Measurements from ENCODE around the gene FKBP7. TPM values are rescaled to one million over a fixed set of nuclear protein-coding genes. Genes with fewer than 3 reads are reported as not detected.

The FKBP7 gene
- total and polyA plus RNA-seq, 4 donors = 2.8 to 10.4 (median 4.9) TPM

DNA sequence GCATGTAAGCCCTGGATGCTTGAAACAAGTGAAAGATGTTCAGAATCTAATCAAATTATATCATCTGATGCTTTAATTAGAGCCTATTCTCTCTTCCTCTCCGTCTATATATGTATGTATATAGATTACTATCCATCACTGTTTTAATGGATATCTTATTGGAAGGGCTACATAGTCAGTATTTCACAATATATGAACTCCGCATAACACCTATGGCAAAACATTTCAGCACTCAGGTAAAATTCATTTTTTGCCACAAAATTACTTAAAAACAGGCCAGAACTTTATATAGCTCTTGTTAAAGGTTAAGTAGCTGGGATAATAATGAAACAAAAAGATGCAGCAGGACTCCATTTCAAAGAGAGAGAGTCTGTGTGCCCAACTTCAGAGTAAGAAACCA lies 26.1 kb downstream of the FKBP7 start:
- TF ChIP-seq TAF1 (conservative IDR thresholded peaks at IDR 0.05) = no peak
- TF ChIP-seq GABPA (IDR thresholded peaks at IDR 0.05 in 1 of 2, conservative IDR thresholded peaks at IDR 0.05 in 1 of 2) = no peak
- no peak for TF ChIP-seq EGR1 (IDR thresholded peaks at IDR 0.05; ENCODE audit: low read depth in 2 of 2)
- no peak for TF ChIP-seq CTCF (IDR thresholded peaks at IDR 0.05; ENCODE audit: low read depth, low read length, missing input control)
- no peak for TF ChIP-seq SP1 (IDR thresholded peaks at IDR 0.05)
- Histone ChIP-seq H3K9ac (ENCODE audit: low read depth in 1 of 2, low read length in 2 of 2) (no peak overlapping the region), H3K4me1 (ENCODE audit: control insufficient read depth in 4 of 4, insufficient read depth in 4 of 4, low read length in 3 of 4) (peaks cover 2 to 27% (median 20%) of the 10 kb centered on the region in 4 donors), H3K9me3 (ENCODE audit: control insufficient read depth in 4 of 4, low read length in 3 of 4) (no peaks in the 10 kb centered on the region), H3K36me3 (ENCODE audit: control insufficient read depth in 4 of 4, insufficient read depth in 3 of 4, low read depth in 1 of 4, low read length in 3 of 4) (peaks cover 0 to 9% (median 7%) of the 10 kb centered on the region in 4 donors), H3K27ac (ENCODE audit: low read depth in 1 of 2, low read length in 2 of 2) (no peak overlapping the region), H3K27me3 (ENCODE audit: control insufficient read depth in 4 of 4, insufficient read depth in 4 of 4, low read length in 3 of 4) (no peaks in the 10 kb centered on the region), H3K4me3 (ENCODE audit: low read depth in 1 of 3, low read length in 3 of 3) (no peak overlapping the region)
- 96% methylated on average over 2 of the region's 2 CpGs for whole genome bisulfite sequencing
- no peak for DNase-seq (ENCODE audit: low spot score)

- peak within 1 kb of the TSS; percentile 87 to 93 for H3K9ac ChIP-seq (ENCODE audit: low read depth in 1 of 2, low read length in 2 of 2)
- H3K4me3 ChIP-seq (ENCODE audit: low read depth in 1 of 3, low read length in 3 of 3) = peak within 1 kb of the TSS; percentile 70 to 90 (median 81)
- peak within 1 kb of the TSS; percentile 99 to 100 for H3K27ac ChIP-seq (ENCODE audit: low read depth in 1 of 2, low read length in 2 of 2)
- TF ChIP-seq RAD21 (IDR thresholded peaks at IDR 0.05) (peak; percentile 29 to 52), FOXA1 (IDR thresholded peaks at IDR 0.05) (peak; percentile 68), HNF4G (IDR thresholded peaks at IDR 0.05) (no peak), JUND (IDR thresholded peaks at IDR 0.05) (peak in 1 of 2 donors; percentile 27), REST (IDR thresholded peaks at IDR 0.05) (peak; percentile 91), RXRA (IDR thresholded peaks at IDR 0.05) (peak; percentile 5 to 28), GABPA (IDR thresholded peaks at IDR 0.05 in 1 of 2, conservative IDR thresholded peaks at IDR 0.05 in 1 of 2) (no peak), EGR1 (IDR thresholded peaks at IDR 0.05; ENCODE audit: low read depth in 2 of 2) (peak; percentile 71 to 84), CTCF (IDR thresholded peaks at IDR 0.05; ENCODE audit: low read depth, low read length, missing input control) (no peak), TAF1 (conservative IDR thresholded peaks at IDR 0.05) (peak; percentile 89), HNF4A (conservative IDR thresholded peaks at IDR 0.05) (peak in 1 of 2 donors; percentile 41), FOXA2 (IDR thresholded peaks at IDR 0.05) (no peak), SP1 (IDR thresholded peaks at IDR 0.05) (peak; percentile 91), NR2F2 (IDR thresholded peaks at IDR 0.05) (peak; percentile 40), YY1 (IDR thresholded peaks at IDR 0.05) (peak; percentile 86)
- TF ChIP-seq, protein P1, sequence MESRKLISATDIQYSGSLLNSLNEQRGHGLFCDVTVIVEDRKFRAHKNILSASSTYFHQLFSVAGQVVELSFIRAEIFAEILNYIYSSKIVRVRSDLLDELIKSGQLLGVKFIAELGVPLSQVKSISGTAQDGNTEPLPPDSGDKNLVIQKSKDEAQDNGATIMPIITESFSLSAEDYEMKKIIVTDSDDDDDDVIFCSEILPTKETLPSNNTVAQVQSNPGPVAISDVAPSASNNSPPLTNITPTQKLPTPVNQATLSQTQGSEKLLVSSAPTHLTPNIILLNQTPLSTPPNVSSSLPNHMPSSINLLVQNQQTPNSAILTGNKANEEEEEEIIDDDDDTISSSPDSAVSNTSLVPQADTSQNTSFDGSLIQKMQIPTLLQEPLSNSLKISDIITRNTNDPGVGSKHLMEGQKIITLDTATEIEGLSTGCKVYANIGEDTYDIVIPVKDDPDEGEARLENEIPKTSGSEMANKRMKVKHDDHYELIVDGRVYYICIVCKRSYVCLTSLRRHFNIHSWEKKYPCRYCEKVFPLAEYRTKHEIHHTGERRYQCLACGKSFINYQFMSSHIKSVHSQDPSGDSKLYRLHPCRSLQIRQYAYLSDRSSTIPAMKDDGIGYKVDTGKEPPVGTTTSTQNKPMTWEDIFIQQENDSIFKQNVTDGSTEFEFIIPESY (IDR thresholded peaks at IDR 0.05) = no peak
- TF ChIP-seq, protein P2, sequence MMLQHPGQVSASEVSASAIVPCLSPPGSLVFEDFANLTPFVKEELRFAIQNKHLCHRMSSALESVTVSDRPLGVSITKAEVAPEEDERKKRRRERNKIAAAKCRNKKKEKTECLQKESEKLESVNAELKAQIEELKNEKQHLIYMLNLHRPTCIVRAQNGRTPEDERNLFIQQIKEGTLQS (IDR thresholded peaks at IDR 0.05) = no peak
- TF ChIP-seq, protein P3, sequence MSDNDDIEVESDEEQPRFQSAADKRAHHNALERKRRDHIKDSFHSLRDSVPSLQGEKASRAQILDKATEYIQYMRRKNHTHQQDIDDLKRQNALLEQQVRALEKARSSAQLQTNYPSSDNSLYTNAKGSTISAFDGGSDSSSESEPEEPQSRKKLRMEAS (IDR thresholded peaks at IDR 0.05) = no peak
- H3K36me3 ChIP-seq (ENCODE audit: control insufficient read depth in 4 of 4, insufficient read depth in 3 of 4, low read depth in 1 of 4, low read length in 3 of 4) = peaks cover 0 to 17% (median 12%) of the 10 kb centered on the region in 4 donors
- H3K4me1 ChIP-seq (ENCODE audit: control insufficient read depth in 4 of 4, insufficient read depth in 4 of 4, low read length in 3 of 4) = peaks cover 2 to 27% (median 20%) of the 10 kb centered on the region in 4 donors
- no peaks in the 10 kb centered on the region for H3K9me3 ChIP-seq (ENCODE audit: control insufficient read depth in 4 of 4, low read length in 3 of 4)
- H3K27me3 ChIP-seq (ENCODE audit: control insufficient read depth in 4 of 4, insufficient read depth in 4 of 4, low read length in 3 of 4) = no peaks in the 10 kb centered on the region
- peak; percentile 98 for DNase-seq (ENCODE audit: low spot score)
- whole genome bisulfite sequencing = under 1% methylated on average over 76 of the region's 76 CpGs
Observed at GRCh38 chr2:178450774-178451525, 27.4 kb downstream of the FKBP7 start, which contains the start of the genes PJVK and PRKRA. TSS of gene PJVK (plus strand) at chr2:178451378. CDS start at chr2:178453410, 2,032 bp downstream. TSS of gene PRKRA (minus strand) at chr2:178451175. CDS start at chr2:178451030, 145 bp downstream.

Data from liver (tissue), 9 donors.